ENCODE data around the gene KLF3.
A peak's percentile ranks its signal among the peaks of the same experiment; 100 is the strongest.

The KLF3 gene

DNA sequence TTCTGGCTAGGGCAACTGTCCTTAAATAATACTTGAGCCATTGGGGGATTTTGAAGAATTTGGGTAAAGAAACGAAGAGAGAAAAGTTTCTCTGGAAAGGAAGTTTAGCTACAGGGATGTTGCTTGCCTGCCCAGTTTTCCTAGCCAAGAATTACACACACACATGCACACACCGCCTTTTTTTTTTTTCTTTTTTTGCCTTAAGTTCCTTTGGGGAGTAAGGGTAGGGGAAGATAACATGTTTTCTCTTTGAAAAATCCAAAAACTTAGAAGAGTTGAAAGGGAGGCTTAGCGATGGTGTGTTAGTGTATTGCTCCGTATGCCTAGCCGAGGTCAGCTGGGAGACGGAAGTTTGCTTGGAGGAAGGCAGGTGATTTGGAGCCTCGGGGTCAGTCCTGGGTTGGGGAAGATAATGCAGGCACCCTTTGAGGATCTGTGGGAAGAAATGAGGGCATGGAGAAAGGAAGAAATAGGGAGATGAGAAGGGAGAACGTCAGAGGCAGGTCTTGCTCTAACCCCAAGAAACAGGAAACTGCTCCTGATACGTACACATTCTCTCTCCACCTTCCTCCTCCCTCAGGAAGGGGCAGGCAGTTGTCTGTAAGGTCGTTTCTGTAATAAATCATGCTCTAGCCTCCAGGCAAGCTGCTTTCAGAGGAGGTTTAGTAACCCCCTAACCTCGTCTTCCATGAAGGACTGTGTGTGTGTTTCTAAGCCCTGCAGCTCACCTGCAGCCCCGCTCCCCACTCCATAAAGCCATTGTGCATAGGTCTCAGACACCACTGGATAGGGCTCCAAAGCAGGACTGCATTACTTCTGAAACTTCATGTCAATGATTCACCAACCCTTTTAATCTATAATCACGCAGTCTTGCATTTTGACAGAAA lies 10.5 kb downstream of the KLF3 start:
- no peak for DNase-seq (ENCODE audit: low read depth)

DNA sequence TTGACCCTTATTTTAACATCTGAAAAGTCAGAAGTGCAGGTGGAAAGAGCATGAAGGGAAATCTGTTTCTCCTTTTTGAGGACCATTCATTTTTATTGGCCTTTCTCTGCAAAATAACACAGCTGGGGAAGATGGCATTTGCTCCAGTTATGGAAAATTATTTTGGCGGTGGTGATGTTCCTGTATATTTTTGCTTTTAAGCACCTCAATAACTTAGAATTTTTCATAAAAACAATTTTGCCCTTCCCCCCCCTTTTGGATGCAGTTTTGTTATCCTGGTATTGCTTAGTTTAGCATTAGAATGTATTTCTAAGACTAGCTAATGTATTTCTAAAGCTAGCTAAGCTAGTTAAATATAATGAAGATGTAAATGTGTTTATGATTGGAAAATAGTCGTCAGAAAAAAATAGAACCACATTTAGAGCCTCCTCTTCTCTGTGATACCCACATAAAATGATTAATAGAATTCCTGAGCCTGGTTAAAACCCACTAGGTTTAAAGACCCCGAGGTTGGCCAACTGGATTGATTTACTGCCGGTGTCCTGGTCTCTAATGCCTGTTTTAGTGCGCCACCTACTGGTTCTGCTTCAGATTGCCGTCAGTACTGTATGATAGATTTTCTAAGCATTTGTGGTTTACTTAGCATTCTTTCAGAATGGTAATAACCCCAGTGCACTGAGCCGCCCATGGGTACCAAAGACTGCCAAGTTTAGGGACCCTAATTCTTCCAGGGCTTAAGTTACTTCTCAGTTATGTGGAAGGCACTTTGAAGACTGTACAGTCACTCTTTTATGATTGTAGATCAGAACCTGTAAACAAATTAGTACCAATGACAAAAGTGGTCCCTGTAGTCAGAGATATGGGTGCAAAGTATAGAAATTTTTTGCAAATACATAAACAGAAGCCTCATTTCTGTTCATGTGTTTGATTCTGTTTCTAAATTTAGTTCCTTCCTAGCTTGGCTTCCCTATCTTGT lies 11.4 kb downstream of the KLF3 start:
- DNase-seq (ENCODE audit: low read depth), result peak; percentile 87

GRCh38 chr4:38676986-38677385 lies 13.0 kb downstream of the KLF3 start:
- no peak for DNase-seq (ENCODE audit: low read depth)

DNA sequence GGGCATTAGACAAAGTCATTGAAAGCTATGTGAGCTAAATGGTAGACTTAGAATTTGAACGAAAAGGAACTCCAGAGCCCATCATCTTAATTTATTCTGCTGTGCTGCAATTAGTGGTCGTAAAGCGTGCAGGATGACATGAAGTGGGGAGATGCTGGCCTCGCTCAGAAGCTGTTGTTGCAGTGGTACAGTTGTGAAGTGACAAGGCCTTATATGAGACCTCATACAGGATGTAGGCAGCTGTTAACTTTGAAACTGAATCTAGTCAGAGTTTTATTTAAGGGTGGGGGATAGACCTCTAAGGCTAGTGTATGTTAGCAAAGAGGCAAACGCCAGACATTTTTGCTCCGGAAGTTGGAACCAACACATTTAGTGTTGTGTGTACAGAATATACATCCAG lies 13.4 kb downstream of the KLF3 start:
- DNase-seq (ENCODE audit: low read depth), result no peak

DNA sequence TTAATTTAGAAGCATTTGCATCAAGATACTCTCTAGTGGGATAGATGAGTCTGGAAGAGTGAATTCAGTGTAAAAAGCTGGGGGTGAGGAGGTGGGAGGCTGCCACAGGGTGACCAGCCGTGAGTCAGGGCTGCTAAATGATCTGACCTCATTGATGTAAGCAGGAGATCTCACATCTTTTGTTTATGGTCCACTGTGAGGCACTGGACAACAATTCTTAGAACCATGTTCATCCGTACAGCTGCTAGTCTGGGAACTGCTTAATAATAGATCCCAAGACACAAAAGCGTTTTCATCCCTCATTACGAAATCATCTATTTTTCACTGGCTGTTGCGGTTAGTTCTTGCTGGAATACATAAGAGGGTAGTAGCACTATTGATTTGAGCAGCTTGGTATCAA lies 14.1 kb downstream of the KLF3 start:
- peak; percentile 99 for DNase-seq (ENCODE audit: low read depth)

DNA sequence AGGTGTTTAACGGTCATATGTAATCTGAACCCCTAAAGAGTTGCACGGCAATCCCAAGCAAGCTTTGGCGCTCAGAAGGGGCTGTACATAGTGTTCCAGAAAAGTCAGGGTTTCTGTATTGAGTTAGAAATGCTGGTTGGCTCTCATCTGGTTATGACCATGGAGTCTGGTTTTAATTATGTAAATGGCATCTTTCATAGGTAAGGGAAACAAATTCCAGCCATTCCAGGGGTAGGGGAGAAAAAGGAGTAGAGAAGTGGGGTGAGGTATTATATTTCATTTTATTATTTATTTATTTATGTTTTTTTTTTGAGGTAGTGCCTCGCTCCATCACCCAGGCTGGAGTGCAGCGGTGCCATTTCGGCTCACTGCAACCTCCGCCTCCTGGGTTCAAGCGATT lies 15.9 kb downstream of the KLF3 start:
- DNase-seq (ENCODE audit: low read depth), result no peak

GRCh38 chr4:38681281-38681991 lies 17.4 kb downstream of the KLF3 start:
- DNase-seq (ENCODE audit: low read depth), result peak; percentile 90

DNA sequence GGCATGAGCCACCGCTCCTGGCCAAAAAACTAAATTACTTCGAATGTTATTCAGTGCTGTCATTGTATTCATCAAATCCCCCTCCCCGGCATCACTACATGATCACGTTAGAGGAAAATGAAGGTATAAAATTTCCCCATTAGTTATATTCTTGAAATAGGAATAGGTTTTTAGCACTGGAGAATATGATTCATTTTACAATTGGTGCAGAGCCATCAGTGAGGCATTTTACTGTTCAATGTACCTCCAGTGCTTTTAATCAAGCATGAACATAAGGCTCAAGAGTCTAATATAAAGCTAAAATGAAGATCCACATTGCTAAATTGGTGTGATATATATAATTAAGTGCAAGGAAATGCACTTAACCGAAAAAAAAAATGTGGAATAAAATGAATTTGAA lies 18.3 kb downstream of the KLF3 start:
- no peak for DNase-seq (ENCODE audit: low read depth)

GRCh38 chr4:38683276-38683675 lies 19.3 kb downstream of the KLF3 start:
- DNase-seq (ENCODE audit: low read depth), result no peak

DNA sequence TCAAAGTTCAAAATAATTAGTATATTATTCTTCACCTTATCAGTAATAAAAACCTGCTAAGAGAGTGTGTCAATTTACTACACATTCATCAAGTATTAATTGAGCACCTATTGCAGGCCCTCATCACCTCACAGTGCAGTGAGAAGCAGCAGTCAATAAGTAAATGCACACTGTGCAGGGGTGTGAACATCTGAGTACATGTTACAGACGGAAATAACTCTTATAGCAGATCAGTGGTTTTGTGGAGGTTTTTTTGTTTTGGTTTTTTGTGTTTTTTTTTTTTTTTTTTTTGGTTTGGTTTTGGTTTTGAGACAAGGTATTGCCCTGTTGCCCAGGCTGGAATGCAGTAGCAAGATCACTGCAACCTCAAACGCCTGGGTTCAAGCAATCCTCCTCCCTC lies 20.3 kb downstream of the KLF3 start:
- no peak for DNase-seq (ENCODE audit: low read depth)

DNA sequence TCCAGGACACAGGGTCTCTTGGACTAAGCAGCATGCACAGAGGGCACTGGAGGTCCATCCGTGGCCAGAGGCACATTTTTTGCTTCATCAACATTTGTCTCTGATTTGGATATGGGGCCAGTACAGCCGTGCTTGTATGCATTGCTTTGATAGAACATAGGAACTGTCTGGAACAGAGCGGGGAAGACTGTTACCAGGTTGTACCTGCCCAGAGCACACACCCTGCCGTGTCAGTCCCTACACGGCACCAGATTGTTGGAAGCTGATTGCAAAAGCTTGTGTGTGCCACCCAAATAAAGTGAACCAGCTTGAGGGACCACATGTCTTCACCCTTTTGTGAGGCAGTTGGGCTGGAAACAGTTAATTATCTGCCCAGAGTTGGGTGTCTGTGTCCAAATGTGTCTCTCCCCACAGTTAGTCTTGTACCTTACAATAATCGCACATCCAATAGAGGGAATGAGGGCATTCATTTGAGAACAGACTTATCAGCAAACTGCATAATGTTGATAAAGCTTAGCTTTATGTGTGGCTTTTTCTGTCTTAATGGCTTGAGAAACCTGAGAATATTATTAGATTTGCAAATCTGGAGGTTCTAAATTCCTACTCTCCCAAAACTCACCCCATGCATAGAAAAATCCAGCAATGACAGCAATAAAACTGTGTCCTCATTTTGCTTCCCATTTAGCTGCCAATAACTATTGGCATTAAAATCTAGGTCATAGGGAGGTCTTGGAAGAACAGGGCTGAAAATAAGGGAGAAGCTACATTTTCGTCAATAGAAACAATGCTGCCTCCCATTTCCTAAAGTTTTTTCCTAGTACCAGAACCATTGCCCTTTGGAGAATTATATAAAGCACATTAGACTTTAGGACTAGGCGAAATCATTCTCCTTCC lies 21.2 kb downstream of the KLF3 start:
- no peak for DNase-seq (ENCODE audit: low read depth)

- no peak for DNase-seq (ENCODE audit: low read depth)
These were observed 22.7 kb downstream of the KLF3 start for GRCh38 chr4:38686682-38687081.

GRCh38 chr4:38687571-38688011 lies 23.6 kb downstream of the KLF3 start:
- peak; percentile 67 for DNase-seq (ENCODE audit: low read depth)

- DNase-seq (ENCODE audit: low read depth), result peak; percentile 88
These were observed 24.8 kb downstream of the KLF3 start for GRCh38 chr4:38688676-38689355.

GRCh38 chr4:38691251-38692008 lies 27.4 kb downstream of the KLF3 start:
- DNase-seq (ENCODE audit: low read depth), result peak; percentile 91

DNA sequence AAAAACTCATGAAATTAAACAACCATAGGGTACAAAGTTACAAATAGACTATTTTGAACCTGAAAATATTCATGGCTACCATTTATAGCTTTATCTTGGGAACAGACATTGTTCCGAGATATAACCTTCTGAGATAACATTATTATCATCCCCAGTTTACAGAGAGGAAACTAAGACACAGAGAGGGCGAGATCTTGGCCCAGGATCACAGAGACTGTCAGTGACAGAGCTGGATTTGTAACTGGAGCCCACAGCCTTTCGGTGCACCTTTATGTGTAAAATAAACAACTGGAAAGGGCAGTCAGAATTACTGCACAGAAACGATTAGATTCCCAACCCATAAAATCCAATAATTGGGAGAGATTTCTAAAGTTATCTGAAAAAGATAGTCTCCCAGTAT lies 28.4 kb downstream of the KLF3 start:
- DNase-seq (ENCODE audit: low read depth), result no peak

- DNase-seq (ENCODE audit: low read depth), result no peak
These were observed 29.6 kb downstream of the KLF3 start for GRCh38 chr4:38693569-38693968.

DNA sequence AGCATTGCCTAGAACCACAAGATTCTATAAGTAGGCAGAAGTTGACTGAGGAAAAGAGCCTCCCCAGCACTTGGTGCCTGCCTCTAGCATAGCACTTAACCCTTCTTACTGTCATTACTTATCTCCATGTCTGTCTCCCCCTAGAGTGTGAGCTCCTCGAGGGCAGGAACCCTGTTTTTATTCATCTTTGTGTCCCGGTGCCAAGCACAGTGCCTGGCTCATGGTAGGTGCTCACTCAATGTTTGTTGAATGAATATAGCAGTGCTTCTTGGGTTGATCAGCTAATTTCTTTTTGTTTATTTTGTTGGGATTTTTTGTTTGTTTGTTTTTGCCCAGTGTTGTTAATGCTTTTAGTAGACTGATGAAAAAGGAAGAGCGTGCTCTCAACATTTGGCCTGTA lies 30.3 kb downstream of the KLF3 start:
- no peak for DNase-seq (ENCODE audit: low read depth)

- no peak for DNase-seq (ENCODE audit: low read depth)
These were observed 31.8 kb downstream of the KLF3 start for GRCh38 chr4:38695809-38696208.

DNA sequence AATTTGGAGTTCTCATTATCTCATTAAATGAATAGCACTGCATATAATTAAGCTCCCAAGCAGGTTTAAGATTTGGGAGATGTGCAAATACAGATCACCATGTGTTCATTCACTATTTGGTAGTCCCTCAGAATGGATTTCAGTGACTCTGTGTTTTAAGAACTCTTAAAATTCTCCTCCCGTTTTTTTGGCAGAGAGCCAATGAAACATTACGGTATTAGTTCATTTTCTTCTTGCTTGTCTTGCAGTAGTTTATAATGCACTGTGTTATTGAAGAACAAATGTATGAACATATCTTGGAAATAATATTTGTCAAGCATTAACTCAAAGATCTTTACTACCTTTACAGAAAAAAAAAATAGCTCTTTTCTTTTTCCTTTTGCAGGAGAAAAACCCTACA lies 32.7 kb downstream of the KLF3 start:
- peak; percentile 37 for DNase-seq (ENCODE audit: low read depth)
